Measurements from ENCODE around the gene NCAM1. TPM values are rescaled to one million over a fixed set of nuclear protein-coding genes. Genes with fewer than 3 reads are reported as not detected.

The NCAM1 gene
- total RNA-seq, 1 donor from 2014 or later: 332 TPM

DNA sequence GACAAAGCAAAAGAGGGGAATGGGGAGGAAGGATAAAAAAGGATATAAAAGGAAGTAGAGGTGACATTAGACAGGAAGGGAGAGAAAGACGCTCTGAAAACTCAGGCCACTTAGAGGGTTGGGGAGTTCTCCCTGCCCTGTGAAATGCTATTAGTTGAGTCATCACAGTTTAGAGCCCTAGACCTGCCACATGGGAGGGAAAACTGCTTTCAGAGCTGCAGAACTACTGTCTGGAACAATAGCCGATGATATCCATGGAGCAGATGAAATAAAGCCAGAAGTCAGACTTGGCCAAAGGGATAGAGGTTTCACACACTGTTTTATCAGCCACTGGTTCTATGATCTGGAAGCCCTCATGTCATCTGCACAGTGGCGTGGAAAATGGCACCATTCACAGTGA lies 157.9 kb downstream of the NCAM1 start:
- Histone ChIP-seq H3K27ac (replicated peaks) (peak overlapping the region; percentile 6), H3K9me3 (replicated peaks) (no peaks in the 10 kb centered on the region), H3K4me1 (peaks cover 49% of the 10 kb centered on the region), H3K36me3 (no peaks in the 10 kb centered on the region), H3K4me3 (no peak overlapping the region), H3K27me3 (ENCODE audit: low read depth) (no peaks in the 10 kb centered on the region)
- TF ChIP-seq, protein P1, sequence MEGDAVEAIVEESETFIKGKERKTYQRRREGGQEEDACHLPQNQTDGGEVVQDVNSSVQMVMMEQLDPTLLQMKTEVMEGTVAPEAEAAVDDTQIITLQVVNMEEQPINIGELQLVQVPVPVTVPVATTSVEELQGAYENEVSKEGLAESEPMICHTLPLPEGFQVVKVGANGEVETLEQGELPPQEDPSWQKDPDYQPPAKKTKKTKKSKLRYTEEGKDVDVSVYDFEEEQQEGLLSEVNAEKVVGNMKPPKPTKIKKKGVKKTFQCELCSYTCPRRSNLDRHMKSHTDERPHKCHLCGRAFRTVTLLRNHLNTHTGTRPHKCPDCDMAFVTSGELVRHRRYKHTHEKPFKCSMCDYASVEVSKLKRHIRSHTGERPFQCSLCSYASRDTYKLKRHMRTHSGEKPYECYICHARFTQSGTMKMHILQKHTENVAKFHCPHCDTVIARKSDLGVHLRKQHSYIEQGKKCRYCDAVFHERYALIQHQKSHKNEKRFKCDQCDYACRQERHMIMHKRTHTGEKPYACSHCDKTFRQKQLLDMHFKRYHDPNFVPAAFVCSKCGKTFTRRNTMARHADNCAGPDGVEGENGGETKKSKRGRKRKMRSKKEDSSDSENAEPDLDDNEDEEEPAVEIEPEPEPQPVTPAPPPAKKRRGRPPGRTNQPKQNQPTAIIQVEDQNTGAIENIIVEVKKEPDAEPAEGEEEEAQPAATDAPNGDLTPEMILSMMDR (IDR thresholded peaks at IDR 0.05; ENCODE audit: borderline replicate concordance): no peak
- no peak for DNase-seq
- intact Hi-C loops (cut with micrococcal nuclease): no loop called here

DNA sequence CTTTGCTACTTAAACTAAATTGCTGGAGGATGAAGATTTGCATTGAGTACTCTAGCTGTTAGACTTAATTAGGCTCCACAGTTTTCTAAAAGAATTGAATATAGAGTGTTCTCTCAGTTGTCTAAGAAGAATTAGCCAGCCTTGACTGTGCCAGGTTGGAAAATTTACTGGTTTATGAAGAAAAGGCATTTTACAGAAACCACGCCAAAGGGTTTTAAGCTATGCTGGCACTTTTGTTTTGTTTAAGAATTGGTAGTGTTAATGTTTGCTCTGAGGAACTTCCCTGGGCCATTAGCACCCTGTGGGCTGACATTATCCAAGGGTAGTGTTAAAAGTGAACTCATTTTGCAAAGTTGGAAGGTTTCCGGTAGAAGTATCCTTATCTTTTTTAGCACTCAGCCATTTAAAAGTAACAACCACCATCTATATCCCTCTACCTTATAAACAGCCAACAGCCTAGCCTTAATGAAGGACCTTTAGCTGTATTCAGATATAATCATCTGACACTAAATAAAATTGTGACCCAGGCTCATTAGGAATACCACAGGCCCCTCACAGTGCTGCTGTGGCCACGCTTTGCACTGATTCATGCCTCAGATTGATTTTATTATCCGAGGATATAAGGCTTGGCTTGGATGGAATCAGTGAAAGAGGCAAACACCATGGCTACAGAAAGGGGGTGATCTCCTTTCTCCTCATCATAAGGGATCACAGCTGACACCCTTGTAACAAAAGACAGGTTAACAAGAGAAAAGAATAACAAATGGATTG lies 158.9 kb downstream of the NCAM1 start:
- Histone ChIP-seq H3K27ac (replicated peaks) (no peak overlapping the region), H3K4me1 (peaks cover 39% of the 10 kb centered on the region), H3K27me3 (ENCODE audit: low read depth) (no peaks in the 10 kb centered on the region), H3K9me3 (replicated peaks) (no peaks in the 10 kb centered on the region), H3K4me3 (no peak overlapping the region), H3K36me3 (no peaks in the 10 kb centered on the region)
- intact Hi-C loops (cut with micrococcal nuclease): no loop called here
- no peak for DNase-seq
- TF ChIP-seq, protein P1 (IDR thresholded peaks at IDR 0.05; ENCODE audit: borderline replicate concordance): no peak

DNA sequence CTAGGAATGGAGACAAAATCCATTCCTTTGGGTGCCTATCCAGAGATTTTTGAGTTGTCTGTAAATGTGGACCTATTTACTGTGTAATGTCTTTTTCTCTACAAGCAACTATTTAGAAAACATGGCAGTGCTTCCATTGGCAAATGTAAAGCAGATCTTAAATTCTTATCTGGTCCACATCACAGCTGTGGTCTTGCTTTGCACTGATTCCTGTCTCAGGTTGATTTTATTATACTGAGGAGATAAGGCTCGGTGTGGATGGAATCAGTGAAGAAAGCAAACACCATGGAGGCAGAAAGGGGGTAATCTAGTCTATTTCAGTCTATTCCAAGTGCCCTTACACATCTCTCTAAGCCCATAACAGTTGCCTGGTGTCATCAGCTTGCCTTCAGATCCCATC lies 160.5 kb downstream of the NCAM1 start:
- Histone ChIP-seq H3K4me1 (peaks cover 36% of the 10 kb centered on the region), H3K36me3 (no peaks in the 10 kb centered on the region), H3K4me3 (no peak overlapping the region), H3K27ac (replicated peaks) (no peak overlapping the region), H3K9me3 (replicated peaks) (no peaks in the 10 kb centered on the region), H3K27me3 (ENCODE audit: low read depth) (no peaks in the 10 kb centered on the region)
- TF ChIP-seq, protein P1 (IDR thresholded peaks at IDR 0.05; ENCODE audit: borderline replicate concordance): no peak
- intact Hi-C loops (cut with micrococcal nuclease): no loop called here
- DNase-seq: no peak

DNA sequence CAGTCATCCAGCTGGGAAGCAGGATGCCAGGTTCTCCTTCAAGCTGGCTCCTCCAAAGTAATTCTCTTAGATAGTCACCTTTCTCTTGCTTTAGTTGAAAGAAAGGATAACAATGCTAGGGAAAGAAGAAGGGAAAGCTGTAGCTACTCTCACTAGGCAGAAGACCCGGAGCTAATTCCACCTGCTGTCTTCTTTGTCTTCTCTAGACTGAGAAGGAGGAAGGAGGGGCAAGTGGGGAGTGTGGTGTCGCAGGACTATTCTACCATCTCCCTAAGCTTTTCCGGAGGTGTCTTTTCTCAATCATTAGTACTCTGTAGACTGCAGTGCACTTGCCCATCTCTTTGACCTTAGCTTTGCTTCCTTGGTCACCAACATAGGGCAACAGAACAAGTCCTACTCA lies 162.8 kb downstream of the NCAM1 start:
- peaks cover 34% of the 10 kb centered on the region for H3K4me1 ChIP-seq
- DNase-seq: no peak
- H3K36me3 ChIP-seq: no peaks in the 10 kb centered on the region
- intact Hi-C loops (cut with micrococcal nuclease): no loop called here
- H3K27ac ChIP-seq (replicated peaks): no peak overlapping the region
- no peak overlapping the region for H3K4me3 ChIP-seq
- TF ChIP-seq, protein P1 (IDR thresholded peaks at IDR 0.05; ENCODE audit: borderline replicate concordance): no peak
- H3K27me3 ChIP-seq (ENCODE audit: low read depth): no peaks in the 10 kb centered on the region
- H3K9me3 ChIP-seq (replicated peaks): no peaks in the 10 kb centered on the region

DNA sequence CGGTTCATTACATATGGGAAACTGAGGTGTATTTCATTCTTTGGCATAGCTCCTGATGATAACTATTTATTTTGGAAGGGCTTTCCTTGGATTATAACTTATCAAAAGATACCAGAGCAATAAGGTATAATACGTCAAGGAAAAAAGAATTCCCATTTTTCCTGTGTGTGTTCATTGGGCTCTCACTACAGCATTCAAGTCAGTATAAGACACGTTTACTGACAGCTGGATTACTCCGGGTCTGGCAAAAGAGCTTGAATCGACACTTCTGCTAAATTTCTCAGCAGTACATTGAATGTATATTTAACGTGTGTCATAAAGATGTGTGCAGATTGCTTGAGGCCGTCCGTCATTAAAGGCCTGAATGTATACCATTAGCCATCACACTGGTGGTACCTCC lies 163.4 kb downstream of the NCAM1 start:
- H3K4me3 ChIP-seq: no peak overlapping the region
- intact Hi-C loops (cut with micrococcal nuclease): no loop called here
- TF ChIP-seq, protein P1 (IDR thresholded peaks at IDR 0.05; ENCODE audit: borderline replicate concordance): no peak
- H3K9me3 ChIP-seq (replicated peaks): no peaks in the 10 kb centered on the region
- no peaks in the 10 kb centered on the region for H3K27me3 ChIP-seq (ENCODE audit: low read depth)
- no peak overlapping the region for H3K27ac ChIP-seq (replicated peaks)
- DNase-seq: no peak
- no peaks in the 10 kb centered on the region for H3K36me3 ChIP-seq
- H3K4me1 ChIP-seq: peaks cover 31% of the 10 kb centered on the region

Measured in left ventricle myocardium inferior (tissue), 1 donor.